Islet precursor cell (in vitro differentiated cells): ENCODE data around the gene CACNA2D3.

Experiments used
- DNase-seq: peaks from one replicate; pipeline ENCODE4 v3.0.0-alpha.2; 2018

CACNA2D3 gene

GRCh38 chr3:54488297-54488696 is 365.9 kb downstream of the CACNA2D3 start:
- DNase-seq = no peak

- DNase-seq = no peak
Observed at GRCh38 chr3:54494209-54494608, 371.9 kb downstream of the CACNA2D3 start.

GRCh38 chr3:54506603-54507002 is 384.3 kb downstream of the CACNA2D3 start:
- no peak for DNase-seq

GRCh38 chr3:54507876-54508460 is 385.6 kb downstream of the CACNA2D3 start:
- DNase-seq = no peak

GRCh38 chr3:54510506-54510905 is 388.2 kb downstream of the CACNA2D3 start:
- DNase-seq = no peak

GRCh38 chr3:54511766-54512365 is 389.5 kb downstream of the CACNA2D3 start:
- no peak for DNase-seq

- DNase-seq = no peak
Observed at GRCh38 chr3:54514006-54514405, 391.7 kb downstream of the CACNA2D3 start.

GRCh38 chr3:54514416-54514815 is 392.1 kb downstream of the CACNA2D3 start:
- no peak for DNase-seq

GRCh38 chr3:54515441-54516213 is 393.3 kb downstream of the CACNA2D3 start:
- DNase-seq = no peak

- no peak for DNase-seq
Observed at GRCh38 chr3:54517424-54517823, 395.1 kb downstream of the CACNA2D3 start.

- DNase-seq = no peak
Observed at GRCh38 chr3:54518011-54518675, 395.8 kb downstream of the CACNA2D3 start.

- DNase-seq = no peak
Observed at GRCh38 chr3:54519493-54519892, 397.1 kb downstream of the CACNA2D3 start.

- no peak for DNase-seq
Observed at GRCh38 chr3:54520060-54520459, 397.7 kb downstream of the CACNA2D3 start.

- peak; percentile 11 for DNase-seq
Observed at GRCh38 chr3:54527521-54527920, 405.2 kb downstream of the CACNA2D3 start.

- DNase-seq = no peak
Observed at GRCh38 chr3:54527953-54528352, 405.6 kb downstream of the CACNA2D3 start.

GRCh38 chr3:54528668-54529067 is 406.3 kb downstream of the CACNA2D3 start:
- DNase-seq = no peak

GRCh38 chr3:54530091-54530490 is 407.7 kb downstream of the CACNA2D3 start:
- DNase-seq = peak; percentile 28

GRCh38 chr3:54530944-54531343 is 408.6 kb downstream of the CACNA2D3 start:
- peak; percentile 31 for DNase-seq

- DNase-seq = peak; percentile 20
Observed at GRCh38 chr3:54531741-54532140, 409.4 kb downstream of the CACNA2D3 start.

- DNase-seq = peak; percentile 55
Observed at GRCh38 chr3:54533856-54534255, 411.5 kb downstream of the CACNA2D3 start.

- peak; percentile 2 for DNase-seq
Observed at GRCh38 chr3:54535619-54536018, 413.3 kb downstream of the CACNA2D3 start.

GRCh38 chr3:54536450-54536849 is 414.1 kb downstream of the CACNA2D3 start:
- no peak for DNase-seq

GRCh38 chr3:54537506-54537905 is 415.2 kb downstream of the CACNA2D3 start:
- DNase-seq = no peak

GRCh38 chr3:54538346-54538745 is 416.0 kb downstream of the CACNA2D3 start:
- peak; percentile 53 for DNase-seq
